Activated CD4-positive, alpha-beta T cell treated with anti-CD3 and anti-CD28 coated beads, Interleukin-2, Interleukin-6, amounts not matched to agents 100 ng/mL and 50 ng/mL, durations not matched to agents 16 hours and 8 hours (primary cell): Measurements from ENCODE around the gene BABAM2.

Experiments used
- DNase-seq: peaks from one replicate; pipeline ENCODE4 v3.0.0-alpha.2; 2020

BABAM2 gene

GRCh38 chr2:28352104-28352503 lies 461.6 kb downstream of the BABAM2 start:
- DNase-seq = no peak

- no peak for DNase-seq
These were observed 462.2 kb downstream of the BABAM2 start for GRCh38 chr2:28352610-28353195.

GRCh38 chr2:28354920-28355520 lies 464.5 kb downstream of the BABAM2 start:
- DNase-seq = no peak

- DNase-seq = no peak
These were observed 465.1 kb downstream of the BABAM2 start for GRCh38 chr2:28355521-28356094.

GRCh38 chr2:28356095-28356911 lies 465.8 kb downstream of the BABAM2 start:
- no peak for DNase-seq

GRCh38 chr2:28357055-28357454 lies 466.5 kb downstream of the BABAM2 start:
- no peak for DNase-seq

GRCh38 chr2:28357948-28358667 lies 467.6 kb downstream of the BABAM2 start:
- DNase-seq = no peak

- DNase-seq = no peak
These were observed 468.2 kb downstream of the BABAM2 start for GRCh38 chr2:28358668-28359201.

- peak; percentile 90 for DNase-seq
These were observed 468.9 kb downstream of the BABAM2 start for GRCh38 chr2:28359222-28360057.

GRCh38 chr2:28360058-28360717 lies 469.7 kb downstream of the BABAM2 start:
- no peak for DNase-seq

- no peak for DNase-seq
These were observed 470.3 kb downstream of the BABAM2 start for GRCh38 chr2:28360718-28361293.

- DNase-seq = no peak
These were observed 471.6 kb downstream of the BABAM2 start for GRCh38 chr2:28361991-28362710.

GRCh38 chr2:28362991-28363521 lies 472.5 kb downstream of the BABAM2 start:
- no peak for DNase-seq

- no peak for DNase-seq
These were observed 473.3 kb downstream of the BABAM2 start for GRCh38 chr2:28363686-28364280.

- DNase-seq = no peak
These were observed 474.1 kb downstream of the BABAM2 start for GRCh38 chr2:28364610-28365009.

- DNase-seq = no peak
These were observed 474.6 kb downstream of the BABAM2 start for GRCh38 chr2:28365158-28365557.

- no peak for DNase-seq
These were observed 475.6 kb downstream of the BABAM2 start for GRCh38 chr2:28366149-28366495.

- DNase-seq = peak; percentile 78
These were observed 476.2 kb downstream of the BABAM2 start for GRCh38 chr2:28366496-28367282.
